HCT116 (cell line): ENCODE data around the gene PGGT1B. TPM values are rescaled to one million over a fixed set of nuclear protein-coding genes. Genes with fewer than 3 reads are reported as not detected.

Experiments
- ATAC-seq: fragments of 200-7000 bp; cut with Tn5 transposase; 2 replicates; pipeline ENCODE4 v1.9.1; 2020; ENCODE audit warnings: mild to moderate bottlenecking, moderate library complexity
- BruUV-seq: library from RNA; stranded (reverse); fragments of 400-500 nt; replicated peaks from 2 replicates; lab custom pipeline; 2021; lab: Mats Ljungman, UMichigan
- CTCF ChIA-PET: fragments of 300-600 bp; sonication (Branson Sonifier 250); formaldehyde crosslinking; loops from one replicate; lab custom pipeline; 2021; ENCODE audit warnings: antibody characterized with exemption; lab: Charles Lee
- POLR2A ChIA-PET: fragments of 300-600, 350-600 bp; sonication (Branson Sonifier 250); formaldehyde crosslinking; loops from one replicate; lab custom pipeline; 2021; ENCODE audit warnings: antibody characterized with exemption; lab: Charles Lee
- RAD21 ChIA-PET, 2 experiments: fragments of 300-600 bp; sonication (Branson Sonifier 250); formaldehyde crosslinking; loops; one replicate each; lab custom pipeline; 2023; ENCODE audit warnings: low total read pairs in 2 of 2; ENCODE audit not compliant: uncharacterized antibody in 2 of 2, unreplicated experiment in 2 of 2, low non-redundant PET in 1 of 2; lab: Charles Lee
- DNase-seq: peaks from one replicate; pipeline ENCODE4 v3.0.0-alpha.2; 2010; ENCODE audit warnings: low read depth, low spot score
- H2AFZ ChIP-seq: fragments of 200-600 bp; shearing (Covaris generic), sonication (generic); 2 replicates; pipeline ENCODE4 v1.6.1; 2017; ENCODE audit warnings: low read depth, mixed run types, mixed read lengths, antibody characterized with exemption, low read length; ENCODE audit not compliant: poor library complexity, severe bottlenecking
- H3K27ac ChIP-seq: 2 replicates; pipeline ENCODE4 v1.5.1; 2012; ENCODE audit warnings: low read depth, low read length
- H3K27me3 ChIP-seq: fragments of 200-600 bp; sonication (generic); 2 replicates; pipeline ENCODE4 v1.6.1; 2016; ENCODE audit warnings: mixed run types, low read length, mixed read lengths; ENCODE audit not compliant: insufficient read depth
- H3K36me3 ChIP-seq, 2 experiments: fragments of 200-500 bp in 1 of 2; fragments of 200-600 bp in 1 of 2; sonication (Bioruptor generic) in 1 of 2; sonication (generic) in 1 of 2; 2 replicates each; pipeline versions ENCODE4 v1.5.1 to v1.6.1; 2014 to 2016; ENCODE audit warnings: low read length in 2 of 2, inconsistent platforms in 1 of 2, mixed read lengths in 1 of 2, mixed run types in 1 of 2; ENCODE audit not compliant: insufficient read depth in 2 of 2, control insufficient read depth in 1 of 2
- H3K4me1 ChIP-seq, 2 experiments: fragments of 200-600 bp in 1 of 2; sonication (generic) in 1 of 2; 2 replicates each; pipeline versions ENCODE4 v1.5.1 to v1.6.1; 2012 to 2017; ENCODE audit warnings: low read length in 2 of 2, inconsistent platforms in 1 of 2, mild to moderate bottlenecking in 1 of 2, mixed read lengths in 1 of 2, mixed run types in 1 of 2, moderate library complexity in 1 of 2; ENCODE audit not compliant: insufficient read depth in 2 of 2, control insufficient read depth in 1 of 2
- H3K4me2 ChIP-seq: fragments of 200-600 bp; sonication (generic); 2 replicates; pipeline ENCODE4 v1.6.1; 2017; ENCODE audit warnings: mixed run types, low read length, mixed read lengths
- H3K4me3 ChIP-seq, 2 experiments: fragments of 200-600 bp in 1 of 2; sonication (generic) in 1 of 2; replicated peaks in 1 of 2; 2 replicates each; pipeline ENCODE4 v1.5.1; 2011 to 2016; ENCODE audit warnings: low read length in 2 of 2, control low read depth in 1 of 2, low read depth in 1 of 2, mild to moderate bottlenecking in 1 of 2, mixed read lengths in 1 of 2, mixed run types in 1 of 2
- H3K79me2 ChIP-seq: fragments of 200-600 bp; sonication (generic); 2 replicates; pipeline ENCODE4 v1.6.1; 2017; ENCODE audit warnings: mild to moderate bottlenecking, mixed run types, low read length, moderate library complexity, mixed read lengths; ENCODE audit not compliant: insufficient read depth
- H3K9ac ChIP-seq: fragments of 200-600 bp; sonication (generic); 2 replicates; pipeline ENCODE4 v1.6.1; 2016; ENCODE audit warnings: low read length, mixed read lengths
- H3K9me2 ChIP-seq: fragments of 200-600 bp; sonication (generic), shearing (Covaris generic); 2 replicates; pipeline ENCODE4 v1.6.1; 2017; ENCODE audit warnings: mixed run types, mild to moderate bottlenecking, moderate library complexity; ENCODE audit not compliant: insufficient read depth
- H3K9me3 ChIP-seq, 2 experiments: fragments of 200-500 bp in 1 of 2; fragments of 200-600 bp in 1 of 2; sonication (Bioruptor generic) in 1 of 2; sonication (generic) in 1 of 2; 2 replicates each; pipeline ENCODE4 v1.6.1; 2014 to 2017; ENCODE audit warnings: low read length in 2 of 2, mixed read lengths in 2 of 2, inconsistent platforms in 1 of 2, low read depth in 1 of 2, mild to moderate bottlenecking in 1 of 2, mixed run types in 1 of 2, moderate library complexity in 1 of 2; ENCODE audit not compliant: control insufficient read depth in 1 of 2, insufficient read depth in 1 of 2
- H4K20me1 ChIP-seq: fragments of 200-600 bp; sonication (generic), shearing (Covaris generic); 2 replicates; pipeline ENCODE4 v1.6.1; 2017; ENCODE audit warnings: mixed run types, mild to moderate bottlenecking, moderate library complexity; ENCODE audit not compliant: insufficient read depth
- ATF3 ChIP-seq: IDR thresholded peaks from 2 replicates; pipeline ENCODE4 v1.6.1; 2012
- FOSL1 ChIP-seq: IDR thresholded peaks from 2 replicates; pipeline ENCODE4 v1.6.1; 2012; ENCODE audit warnings: low read depth
- POLR2A ChIP-seq: IDR thresholded peaks from 2 replicates; pipeline ENCODE4 v1.7.0; 2011; ENCODE audit warnings: borderline replicate concordance; ENCODE audit not compliant: insufficient read depth, insufficient read length; ENCODE audit errors: extremely low read depth
- RAD21 ChIP-seq: IDR thresholded peaks from 2 replicates; pipeline ENCODE4 v1.6.1; 2012; ENCODE audit warnings: low read depth, mild to moderate bottlenecking
- REST ChIP-seq: IDR thresholded peaks from 2 replicates; pipeline ENCODE4 v1.6.1; 2012; ENCODE audit warnings: low read depth
- SIN3A ChIP-seq: IDR thresholded peaks from 2 replicates; pipeline ENCODE4 v1.6.1; 2012; ENCODE audit warnings: low read depth
- SP1 ChIP-seq: IDR thresholded peaks from 2 replicates; pipeline ENCODE4 v1.6.1; 2012; ENCODE audit warnings: low read depth
- SRF ChIP-seq: IDR thresholded peaks from 2 replicates; pipeline ENCODE4 v1.6.1; 2012; ENCODE audit warnings: low read depth
- ZFX ChIP-seq: fragments of 450-650 bp; IDR thresholded peaks from 2 replicates; pipeline ENCODE4 v1.6.1; 2017
- intact Hi-C: fragments of 100-400 bp; cut with micrococcal nuclease; formaldehyde crosslinking; loops from 2 replicates; pipeline ENCODE4 v1.10.0; 2022
- total RNA-seq: library from RNA; stranded (reverse); gene quantifications from one replicate; pipeline ENCODE4 v1.2.1, GENCODE V29; 2021; ENCODE audit not compliant: unreplicated experiment

PGGT1B gene
- total RNA-seq, 1 experiment from 2014 or later, result 45.8 TPM

- H3K27me3 ChIP-seq, result no peaks in the 10 kb centered on the region
- no peaks in the 10 kb centered on the region for H3K36me3 ChIP-seq
- ATAC-seq (no peak), DNase-seq (no peak)
- no peak overlapping the region for H3K4me3 ChIP-seq
- ChIA-PET CTCF (no interaction called here), POLR2A (interaction anchor here (1.0 kb wide), 1 partner anchor 9 kb away, joined by 4 read pairs; the partner anchor contains the start of gene TRIM36), RAD21 (no interaction called here)
- no peak overlapping the region for H3K4me2 ChIP-seq
- BruUV-seq, result no TSS peak
- TF ChIP-seq REST (no peak), SP1 (no peak), ZFX (no peak), SRF (no peak), FOSL1 (no peak), POLR2A (no peak), RAD21 (no peak), ATF3 (no peak), SIN3A (no peak)
- no peak overlapping the region for H2AFZ ChIP-seq
- no peak overlapping the region for H3K27ac ChIP-seq
- no peaks in the 10 kb centered on the region for H3K9me3 ChIP-seq
- no peaks in the 10 kb centered on the region for H4K20me1 ChIP-seq
- no peaks in the 10 kb centered on the region for H3K79me2 ChIP-seq
- no peaks in the 10 kb centered on the region for H3K9me2 ChIP-seq
- H3K4me1 ChIP-seq, result no peaks in the 10 kb centered on the region
- intact Hi-C loops, result no loop called here
- no peak overlapping the region for H3K9ac ChIP-seq
These were observed 101.7 kb downstream of the PGGT1B start for GRCh38 chr5:115160975-115161475.

Other genes with a start within 250 kb of the PGGT1B start
- gene TRIM36, start 93.0 kb downstream of the PGGT1B start, total RNA-seq, result 12.6 TPM
- gene CCDC112, start 33.8 kb upstream of the PGGT1B start, total RNA-seq, result 13.7 TPM